ENCODE data around the gene NPEPPS.
"Not testable (repeated sequence)": the region's sequence is repeated elsewhere in the genome, so short reads cannot be mapped to it uniquely, and the experiment has no call there.

- not testable (repeated sequence) for TF ChIP-seq CTCF, EZH2phosphoT487, EZH2 (IDR thresholded peaks at IDR 0.05)
Measured at GRCh38 chr17:47522341-47522740, 8.6 kb upstream of the NPEPPS start.

Data from neural progenitor cell (in vitro differentiated cells).